ENCODE measurements around the gene KRTAP4-4. TPM values are rescaled to one million over a fixed set of nuclear protein-coding genes. Genes with fewer than 3 reads are reported as not detected.

KRTAP4-4 gene
- total and polyA plus RNA-seq, 9 of the 15 experiments (the other 6 are each of a cell fraction or from before 2014, with no cell fraction given), result not detected

DNA sequence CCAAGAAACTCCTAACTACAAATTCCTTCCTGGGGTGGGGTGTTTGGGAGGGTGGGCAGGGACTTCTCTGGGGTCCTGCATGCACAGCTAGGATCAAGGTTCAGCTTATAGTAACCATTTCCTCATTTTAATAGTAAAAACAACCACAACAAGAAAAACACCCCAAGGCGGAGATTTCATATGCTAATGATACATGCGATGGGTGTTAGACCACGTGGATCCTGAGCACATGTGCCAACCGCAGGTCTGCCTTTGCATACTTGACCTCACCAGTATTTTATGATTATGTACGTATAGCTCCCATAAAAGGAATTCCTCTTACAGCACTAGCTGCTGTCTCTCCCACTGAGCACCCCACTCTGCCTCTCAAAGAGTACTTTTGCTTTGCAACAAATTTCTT, 44.3 kb downstream of the KRTAP4-4 start:
- Histone ChIP-seq H3K36me3 (ENCODE audit: control insufficient read depth, insufficient read depth, low read length) (no peaks in the 10 kb centered on the region), H3K9ac (ENCODE audit: insufficient read depth in 1 of 2, low read depth in 2 of 2, low read length in 2 of 2) (no peak overlapping the region), H4K20me1 (replicated peaks; ENCODE audit: control insufficient read depth, insufficient read depth, low read length) (no peaks in the 10 kb centered on the region), H3K9me3 (replicated peaks; ENCODE audit: control insufficient read depth, insufficient read depth, low read depth, low read length) (no peaks in the 10 kb centered on the region), H3K4me1 (replicated peaks in 1 of 2; ENCODE audit: control insufficient read depth in 2 of 2, insufficient read depth in 2 of 2, low read length in 2 of 2) (no peaks in the 10 kb centered on the region), H3K79me2 (ENCODE audit: control insufficient read depth, insufficient read depth, low read length) (no peaks in the 10 kb centered on the region), H2AFZ (ENCODE audit: low read depth, low read length) (no peak overlapping the region), H3K4me3 (no peak overlapping the region), H3K4me2 (ENCODE audit: insufficient read depth, low read length) (no peak overlapping the region), H3K27me3 (ENCODE audit: control insufficient read depth in 2 of 2, insufficient read depth in 2 of 2, low read length in 2 of 2) (no peaks in the 10 kb centered on the region), H3K27ac (ENCODE audit: extremely low read depth, low read depth, low read length) (no peak overlapping the region), H3K9me1 (ENCODE audit: control insufficient read depth, insufficient read depth, low read length) (no peaks in the 10 kb centered on the region)
- WGBS (ENCODE audit: insufficient coverage, low coverage, missing lambda C conversion rate), result 0% methylated on average over 5 of the region's 5 CpGs
- no peak for ATAC-seq
- BruUV-seq (replicated peaks), result no TSS peak
- in situ Hi-C loops (cut with MboI), result no loop called here
- ChIA-PET CTCF (ENCODE audit: low intra/inter-chr PET ratio) (no interaction called here), POLR2A (interaction anchor here (0.6 kb wide), 1 partner anchor 11 kb away, joined by 3 read pairs; no protein-coding TSS in a partner anchor)
- intact Hi-C loops (cut with micrococcal nuclease), result no loop called here
- no peak for DNase-seq (ENCODE audit: extremely low read depth in 1 of 4, low spot score in 3 of 4)
- no peak for TF ChIP-seq HLTF (IDR thresholded peaks at IDR 0.05)
- TF ChIP-seq TEAD2 (tag; IDR thresholded peaks at IDR 0.05), result no peak
- no peak for TF ChIP-seq ELF2 (CRISPR knock-in tag; IDR thresholded peaks at IDR 0.05)
- TF ChIP-seq, protein P1, sequence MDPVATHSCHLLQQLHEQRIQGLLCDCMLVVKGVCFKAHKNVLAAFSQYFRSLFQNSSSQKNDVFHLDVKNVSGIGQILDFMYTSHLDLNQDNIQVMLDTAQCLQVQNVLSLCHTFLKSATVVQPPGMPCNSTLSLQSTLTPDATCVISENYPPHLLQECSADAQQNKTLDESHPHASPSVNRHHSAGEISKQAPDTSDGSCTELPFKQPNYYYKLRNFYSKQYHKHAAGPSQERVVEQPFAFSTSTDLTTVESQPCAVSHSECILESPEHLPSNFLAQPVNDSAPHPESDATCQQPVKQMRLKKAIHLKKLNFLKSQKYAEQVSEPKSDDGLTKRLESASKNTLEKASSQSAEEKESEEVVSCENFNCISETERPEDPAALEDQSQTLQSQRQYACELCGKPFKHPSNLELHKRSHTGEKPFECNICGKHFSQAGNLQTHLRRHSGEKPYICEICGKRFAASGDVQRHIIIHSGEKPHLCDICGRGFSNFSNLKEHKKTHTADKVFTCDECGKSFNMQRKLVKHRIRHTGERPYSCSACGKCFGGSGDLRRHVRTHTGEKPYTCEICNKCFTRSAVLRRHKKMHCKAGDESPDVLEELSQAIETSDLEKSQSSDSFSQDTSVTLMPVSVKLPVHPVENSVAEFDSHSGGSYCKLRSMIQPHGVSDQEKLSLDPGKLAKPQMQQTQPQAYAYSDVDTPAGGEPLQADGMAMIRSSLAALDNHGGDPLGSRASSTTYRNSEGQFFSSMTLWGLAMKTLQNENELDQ (CRISPR knock-in tag; IDR thresholded peaks at IDR 0.05; ENCODE audit: borderline replicate concordance), result no peak
- no peak for TF ChIP-seq MTF1 (CRISPR knock-in tag; IDR thresholded peaks at IDR 0.05; ENCODE audit: borderline replicate concordance)
- no peak for TF ChIP-seq SMARCC2 (IDR thresholded peaks at IDR 0.05; ENCODE audit: low read depth)
- no peak for TF ChIP-seq MTA1 (IDR thresholded peaks at IDR 0.05; ENCODE audit: borderline replicate concordance)
- TF ChIP-seq ZNF764 (CRISPR knock-in tag; IDR thresholded peaks at IDR 0.05; ENCODE audit: low read depth), result no peak
- no peak for TF ChIP-seq ZZZ3 (IDR thresholded peaks at IDR 0.05)
- TF ChIP-seq COPS2 (conservative IDR thresholded peaks at IDR 0.05), result no peak
- no peak for FAIRE-seq

All from K562 (cell line).